Smooth muscle cell (in vitro differentiated cells): ENCODE results near the gene MROH7. TPM values are rescaled to one million over a fixed set of nuclear protein-coding genes. Genes with fewer than 3 reads are reported as not detected.

Experiments
- DNase-seq: peaks from one replicate; lab custom pipeline; 2025; ENCODE audit not compliant: unreplicated experiment; lab: John Stamatoyannopoulos, UW
- H2AFZ ChIP-seq: fragments of 200-600 bp; sonication (generic); 2 replicates; pipeline ENCODE4 v1.6.0; 2016; ENCODE audit warnings: antibody characterized with exemption, low read depth, mild to moderate bottlenecking
- H3F3A ChIP-seq: fragments of 200-600 bp; sonication (generic); 2 replicates; pipeline ENCODE4 v1.6.0; 2017; ENCODE audit warnings: antibody characterized with exemption, low read depth
- H3K27ac ChIP-seq: fragments of 200-600 bp; sonication (generic); 2 replicates; pipeline ENCODE4 v1.5.1; 2016; ENCODE audit warnings: low read depth, mild to moderate bottlenecking
- H3K27me3 ChIP-seq: fragments of 200-600 bp; sonication (generic); 2 replicates; pipeline ENCODE4 v1.6.1; 2016; ENCODE audit warnings: low read depth, mild to moderate bottlenecking
- H3K36me3 ChIP-seq: fragments of 200-600 bp; sonication (generic); 2 replicates; pipeline ENCODE4 v1.5.1; 2016; ENCODE audit warnings: low read depth
- H3K4me1 ChIP-seq: fragments of 200-600 bp; sonication (generic); 2 replicates; pipeline ENCODE4 v1.5.1; 2016; ENCODE audit warnings: low read depth
- H3K4me2 ChIP-seq: fragments of 200-600 bp; sonication (generic); 2 replicates; pipeline ENCODE4 v1.6.0; 2016; ENCODE audit warnings: mild to moderate bottlenecking
- H3K4me3 ChIP-seq: fragments of 200-600 bp; sonication (generic); 2 replicates; pipeline ENCODE4 v1.5.1; 2016; ENCODE audit warnings: mild to moderate bottlenecking
- H3K79me2 ChIP-seq: fragments of 200-600 bp; sonication (generic); 2 replicates; pipeline ENCODE4 v1.6.0; 2016; ENCODE audit warnings: low read depth, mild to moderate bottlenecking
- H3K9ac ChIP-seq: fragments of 200-600 bp; sonication (generic); 2 replicates; pipeline ENCODE4 v1.6.0; 2016; ENCODE audit warnings: low read depth
- H3K9me3 ChIP-seq: fragments of 200-600 bp; sonication (generic); replicated peaks from 2 replicates; pipeline ENCODE4 v1.5.1; 2016; ENCODE audit warnings: low read depth
- H4K20me1 ChIP-seq: fragments of 200-600 bp; sonication (generic); 2 replicates; pipeline ENCODE4 v1.6.0; 2016; ENCODE audit warnings: low read depth
- CTCF ChIP-seq: fragments of 200-600 bp; sonication (generic); IDR thresholded peaks from 2 replicates; pipeline ENCODE4 v1.5.1; 2017; ENCODE audit warnings: borderline replicate concordance, mild to moderate bottlenecking, antibody characterized with exemption; ENCODE audit not compliant: insufficient read depth, poor library complexity, severe bottlenecking
- WGBS: methylation state at CpG from one replicate; pipeline ENCODE4 v1.1.7; 2016; ENCODE audit warnings: low lambda C conversion rate; 5-methylcytosine and 5-hydroxymethylcytosine counted together
- polyA plus RNA-seq: library from polyadenylated mRNA; unstranded; fragments of >200 nt; fragmentation: Nextera tagmentation; extraction: Ambion mirVana; gene quantifications from 2 replicates; pipeline ENCODE4 v1.2.1, GENCODE V29; 2016
- total RNA-seq: library from RNA; depleted of rRNA; stranded (reverse); fragments of >200 nt; gene quantifications from 2 replicates; pipeline ENCODE4 v1.2.3, GENCODE V29; 2014

The MROH7 gene
- total and polyA plus RNA-seq, 2 experiments from 2014 or later: 0.33 to 0.58 TPM

GRCh38 chr1:54750596-54750995 is 109.0 kb downstream of the MROH7 start:
- Histone ChIP-seq H2AFZ (no peak overlapping the region), H3K4me2 (no peak overlapping the region), H3K4me3 (no peak overlapping the region), H3K9ac (no peak overlapping the region), H3K79me2 (no peaks in the 10 kb centered on the region), H4K20me1 (no peaks in the 10 kb centered on the region), H3K9me3 (no peaks in the 10 kb centered on the region), H3K4me1 (no peaks in the 10 kb centered on the region), H3K36me3 (no peaks in the 10 kb centered on the region), H3F3A (no peaks in the 10 kb centered on the region), H3K27ac (no peak overlapping the region), H3K27me3 (no peaks in the 10 kb centered on the region)
- no peak for DNase-seq
- WGBS: 90% methylated on average over 6 of the region's 6 CpGs
- no peak for TF ChIP-seq CTCF

GRCh38 chr1:54751426-54751825 is 109.8 kb downstream of the MROH7 start:
- H3K27me3 ChIP-seq: no peaks in the 10 kb centered on the region
- H2AFZ ChIP-seq: no peak overlapping the region
- H4K20me1 ChIP-seq: no peaks in the 10 kb centered on the region
- no peaks in the 10 kb centered on the region for H3K36me3 ChIP-seq
- no peaks in the 10 kb centered on the region for H3K9me3 ChIP-seq
- no peak for TF ChIP-seq CTCF
- WGBS: 56% methylated on average over 4 of the region's 4 CpGs
- H3K27ac ChIP-seq: no peak overlapping the region
- no peaks in the 10 kb centered on the region for H3K4me1 ChIP-seq
- DNase-seq: no peak
- H3F3A ChIP-seq: no peaks in the 10 kb centered on the region
- no peak overlapping the region for H3K4me3 ChIP-seq
- no peak overlapping the region for H3K9ac ChIP-seq
- no peak overlapping the region for H3K4me2 ChIP-seq
- H3K79me2 ChIP-seq: no peaks in the 10 kb centered on the region

- H3K27me3 ChIP-seq: no peaks in the 10 kb centered on the region
- H3K79me2 ChIP-seq: no peaks in the 10 kb centered on the region
- no peak for TF ChIP-seq CTCF
- H2AFZ ChIP-seq: no peak overlapping the region
- no peaks in the 10 kb centered on the region for H3F3A ChIP-seq
- H3K4me3 ChIP-seq: no peak overlapping the region
- H3K4me1 ChIP-seq: no peaks in the 10 kb centered on the region
- H3K9me3 ChIP-seq: no peaks in the 10 kb centered on the region
- H3K4me2 ChIP-seq: no peak overlapping the region
- no peak for DNase-seq
- no peaks in the 10 kb centered on the region for H4K20me1 ChIP-seq
- H3K27ac ChIP-seq: no peak overlapping the region
- H3K9ac ChIP-seq: no peak overlapping the region
- peaks cover 5% of the 10 kb centered on the region for H3K36me3 ChIP-seq
- 93% methylated on average over 22 of the region's 22 CpGs for WGBS
Measured at GRCh38 chr1:54754045-54754444, 112.5 kb downstream of the MROH7 start.

GRCh38 chr1:54754486-54755285 is 113.1 kb downstream of the MROH7 start:
- Histone ChIP-seq H4K20me1 (no peaks in the 10 kb centered on the region), H3K4me3 (no peak overlapping the region), H3K79me2 (no peaks in the 10 kb centered on the region), H3K27ac (no peak overlapping the region), H3K36me3 (peaks cover 5% of the 10 kb centered on the region), H3F3A (no peaks in the 10 kb centered on the region), H3K9me3 (no peaks in the 10 kb centered on the region), H3K9ac (no peak overlapping the region), H3K4me2 (no peak overlapping the region), H3K4me1 (no peaks in the 10 kb centered on the region), H3K27me3 (no peaks in the 10 kb centered on the region), H2AFZ (no peak overlapping the region)
- no peak for DNase-seq
- WGBS: 92% methylated on average over 20 of the region's 25 CpGs
- TF ChIP-seq CTCF: no peak
